Measurements from ENCODE around the gene LAMA5.

Gene LAMA5

GRCh38 chr20:62355878-62356588 is 11.1 kb downstream of the LAMA5 start:
- TF ChIP-seq, protein P1, sequence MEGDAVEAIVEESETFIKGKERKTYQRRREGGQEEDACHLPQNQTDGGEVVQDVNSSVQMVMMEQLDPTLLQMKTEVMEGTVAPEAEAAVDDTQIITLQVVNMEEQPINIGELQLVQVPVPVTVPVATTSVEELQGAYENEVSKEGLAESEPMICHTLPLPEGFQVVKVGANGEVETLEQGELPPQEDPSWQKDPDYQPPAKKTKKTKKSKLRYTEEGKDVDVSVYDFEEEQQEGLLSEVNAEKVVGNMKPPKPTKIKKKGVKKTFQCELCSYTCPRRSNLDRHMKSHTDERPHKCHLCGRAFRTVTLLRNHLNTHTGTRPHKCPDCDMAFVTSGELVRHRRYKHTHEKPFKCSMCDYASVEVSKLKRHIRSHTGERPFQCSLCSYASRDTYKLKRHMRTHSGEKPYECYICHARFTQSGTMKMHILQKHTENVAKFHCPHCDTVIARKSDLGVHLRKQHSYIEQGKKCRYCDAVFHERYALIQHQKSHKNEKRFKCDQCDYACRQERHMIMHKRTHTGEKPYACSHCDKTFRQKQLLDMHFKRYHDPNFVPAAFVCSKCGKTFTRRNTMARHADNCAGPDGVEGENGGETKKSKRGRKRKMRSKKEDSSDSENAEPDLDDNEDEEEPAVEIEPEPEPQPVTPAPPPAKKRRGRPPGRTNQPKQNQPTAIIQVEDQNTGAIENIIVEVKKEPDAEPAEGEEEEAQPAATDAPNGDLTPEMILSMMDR (IDR thresholded peaks at IDR 0.05; ENCODE audit: low read depth, low read length) = no peak
- DNase-seq (ENCODE audit: low read depth in 2 of 2) = peak; percentile 33 to 72
- H3K4me3 ChIP-seq (replicated peaks in 1 of 2; ENCODE audit: low read depth in 2 of 2, low read length in 2 of 2) = no peak overlapping the region

- TF ChIP-seq, protein P1 (IDR thresholded peaks at IDR 0.05; ENCODE audit: low read depth, low read length) = no peak
- peak; percentile 50 to 68 for DNase-seq (ENCODE audit: low read depth in 2 of 2)
- no peak overlapping the region for H3K4me3 ChIP-seq (replicated peaks in 1 of 2; ENCODE audit: low read depth in 2 of 2, low read length in 2 of 2)
Measured at GRCh38 chr20:62355516-62355877, 11.6 kb downstream of the LAMA5 start.

- no peak for DNase-seq (ENCODE audit: low read depth in 2 of 2)
- no peak overlapping the region for H3K4me3 ChIP-seq (replicated peaks in 1 of 2; ENCODE audit: low read depth in 2 of 2, low read length in 2 of 2)
- TF ChIP-seq, protein P1 (IDR thresholded peaks at IDR 0.05; ENCODE audit: low read depth, low read length) = no peak
Measured at GRCh38 chr20:62354811-62355341, 12.2 kb downstream of the LAMA5 start.

GRCh38 chr20:62354031-62354808 is 12.9 kb downstream of the LAMA5 start:
- no peak for DNase-seq (ENCODE audit: low read depth in 2 of 2)
- H3K4me3 ChIP-seq (replicated peaks in 1 of 2; ENCODE audit: low read depth in 2 of 2, low read length in 2 of 2) = no peak overlapping the region
- TF ChIP-seq, protein P1 (IDR thresholded peaks at IDR 0.05; ENCODE audit: low read depth, low read length) = no peak

GRCh38 chr20:62353289-62354030 is 13.7 kb downstream of the LAMA5 start:
- no peak for DNase-seq (ENCODE audit: low read depth in 2 of 2)
- TF ChIP-seq, protein P1 (IDR thresholded peaks at IDR 0.05; ENCODE audit: low read depth, low read length) = no peak
- H3K4me3 ChIP-seq (replicated peaks in 1 of 2; ENCODE audit: low read depth in 2 of 2, low read length in 2 of 2) = no peak overlapping the region

DNA sequence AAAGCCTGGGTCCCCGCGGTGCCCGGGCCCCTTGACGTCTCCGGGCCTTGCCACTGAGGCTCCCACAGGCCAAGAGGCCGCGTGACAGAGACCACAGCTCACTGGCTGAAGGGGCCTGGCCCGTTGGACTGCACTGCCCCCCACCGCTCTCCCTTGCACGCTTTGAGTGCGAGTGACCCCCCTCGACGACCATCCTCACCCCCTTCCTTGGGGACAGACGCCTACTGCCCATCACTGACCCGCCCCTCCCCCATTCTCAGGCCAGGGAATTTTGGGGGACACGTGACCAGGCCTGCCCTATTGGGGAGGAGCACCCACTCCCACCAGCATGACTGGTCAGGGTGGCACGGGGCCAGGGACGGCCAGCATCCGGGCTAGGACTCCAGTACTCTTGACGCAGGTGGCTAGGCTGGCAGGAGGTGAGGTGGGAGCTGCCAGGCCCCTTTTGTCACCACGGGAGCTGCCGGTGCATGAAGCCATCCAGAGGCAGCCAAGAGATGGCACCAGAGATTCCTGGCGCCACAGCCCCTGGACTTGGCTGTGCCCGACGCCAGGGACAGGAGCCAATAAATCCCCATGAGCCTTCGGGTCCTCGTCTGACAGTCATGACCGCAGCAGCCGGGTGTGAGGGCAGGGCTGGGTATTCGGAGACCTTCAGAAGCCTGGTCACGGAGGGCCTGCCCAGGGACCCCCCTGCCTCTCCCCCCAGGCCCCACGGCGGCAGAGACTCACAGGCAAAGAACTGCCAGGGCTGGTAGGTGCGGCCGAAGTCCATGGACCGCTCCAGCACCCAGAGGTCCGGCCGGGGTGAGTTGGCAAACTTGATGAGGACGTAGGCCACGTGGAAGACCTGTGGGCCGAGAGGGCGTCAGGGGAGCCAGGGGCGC is 14.5 kb downstream of the LAMA5 start:
- no peak overlapping the region for H3K4me3 ChIP-seq (replicated peaks in 1 of 2; ENCODE audit: low read depth in 2 of 2, low read length in 2 of 2)
- peak in 1 of 2 donors; percentile 20 for DNase-seq (ENCODE audit: low read depth in 2 of 2)
- TF ChIP-seq, protein P1 (IDR thresholded peaks at IDR 0.05; ENCODE audit: low read depth, low read length) = no peak

All from cardiac fibroblast (primary cell).